ENCODE measurements around the gene SAAL1.
A peak's percentile ranks its signal among the peaks of the same experiment; 100 is the strongest.

SAAL1 gene

GRCh38 chr11:18075444-18075843 is 30.4 kb downstream of the SAAL1 start:
- no peak for DNase-seq
- 94% methylated on average over 3 of the region's 3 CpGs for WGBS
- no peaks in the 10 kb centered on the region for H3K9me3 ChIP-seq (ENCODE audit: control insufficient read depth, low read length)
- H4K8ac ChIP-seq (ENCODE audit: low read length), result no peak overlapping the region
- no peak overlapping the region for H2AFZ ChIP-seq (ENCODE audit: low read depth, low read length)
- no peak overlapping the region for H2AK5ac ChIP-seq (ENCODE audit: low read length, severe bottlenecking)
- H3K27ac ChIP-seq (ENCODE audit: low read length, poor library complexity, severe bottlenecking), result no peak overlapping the region
- no peak overlapping the region for H2BK15ac ChIP-seq (ENCODE audit: low read depth, poor library complexity, severe bottlenecking)
- H4K91ac ChIP-seq (ENCODE audit: low read length), result no peak overlapping the region
- H2BK120ac ChIP-seq (ENCODE audit: low read depth, low read length), result no peak overlapping the region
- H3K4ac ChIP-seq (ENCODE audit: low read depth in 1 of 2, low read length in 2 of 2), result no peak overlapping the region
- no peak overlapping the region for H3K14ac ChIP-seq (ENCODE audit: low read length in 2 of 2)
- H2BK12ac ChIP-seq (ENCODE audit: low read length in 2 of 2), result no peak overlapping the region
- no peak overlapping the region for H3K4me3 ChIP-seq (ENCODE audit: insufficient read depth in 1 of 2, low read depth in 1 of 2, low read length in 2 of 2)
- H3K23ac ChIP-seq (ENCODE audit: low read length in 2 of 2), result no peak overlapping the region
- peaks cover 0 to 14% of the 10 kb centered on the region in 2 experiments for H3K36me3 ChIP-seq (ENCODE audit: control insufficient read depth in 1 of 2, insufficient read depth in 2 of 2, low read depth in 1 of 2, low read length in 2 of 2)
- H3K79me1 ChIP-seq (replicated peaks; ENCODE audit: low read length, poor library complexity, severe bottlenecking), result no peaks in the 10 kb centered on the region
- H3K9ac ChIP-seq (ENCODE audit: low read length), result no peak overlapping the region
- no peaks in the 10 kb centered on the region for H3K27me3 ChIP-seq (ENCODE audit: control insufficient read depth in 1 of 2, insufficient read depth in 1 of 2, low read length in 2 of 2)
- H3K4me2 ChIP-seq (ENCODE audit: low read length, poor library complexity, severe bottlenecking), result no peak overlapping the region
- no peak overlapping the region for H3K18ac ChIP-seq (ENCODE audit: low read depth in 1 of 2, low read length in 2 of 2)
- H3K4me1 ChIP-seq (ENCODE audit: control insufficient read depth, insufficient read depth, low read depth, low read length), result peaks cover 3% of the 10 kb centered on the region
- no peak overlapping the region for H2BK5ac ChIP-seq (ENCODE audit: low read depth, low read length, poor library complexity, severe bottlenecking)

GRCh38 chr11:18071098-18071705 is 34.7 kb downstream of the SAAL1 start:
- Histone ChIP-seq H4K8ac (ENCODE audit: low read length) (no peak overlapping the region), H2BK120ac (ENCODE audit: low read depth, low read length) (no peak overlapping the region), H3K79me1 (replicated peaks; ENCODE audit: low read length, poor library complexity, severe bottlenecking) (no peaks in the 10 kb centered on the region), H3K9me3 (ENCODE audit: control insufficient read depth, low read length) (no peaks in the 10 kb centered on the region), H3K27me3 (ENCODE audit: control insufficient read depth in 1 of 2, insufficient read depth in 1 of 2, low read length in 2 of 2) (no peaks in the 10 kb centered on the region), H2BK15ac (ENCODE audit: low read depth, poor library complexity, severe bottlenecking) (no peak overlapping the region), H3K4me2 (ENCODE audit: low read length, poor library complexity, severe bottlenecking) (no peak overlapping the region), H2BK12ac (ENCODE audit: low read length in 2 of 2) (no peak overlapping the region), H2BK5ac (ENCODE audit: low read depth, low read length, poor library complexity, severe bottlenecking) (no peak overlapping the region), H4K91ac (ENCODE audit: low read length) (no peak overlapping the region), H3K4ac (ENCODE audit: low read depth in 1 of 2, low read length in 2 of 2) (no peak overlapping the region), H3K36me3 (ENCODE audit: control insufficient read depth in 1 of 2, insufficient read depth in 2 of 2, low read depth in 1 of 2, low read length in 2 of 2) (no peaks in the 10 kb centered on the region), H2AFZ (ENCODE audit: low read depth, low read length) (no peak overlapping the region), H3K4me1 (ENCODE audit: control insufficient read depth, insufficient read depth, low read depth, low read length) (peaks cover 3% of the 10 kb centered on the region), H3K18ac (ENCODE audit: low read depth in 1 of 2, low read length in 2 of 2) (no peak overlapping the region), H3K14ac (ENCODE audit: low read length in 2 of 2) (no peak overlapping the region), H3K4me3 (ENCODE audit: insufficient read depth in 1 of 2, low read depth in 1 of 2, low read length in 2 of 2) (no peak overlapping the region), H3K9ac (ENCODE audit: low read length) (no peak overlapping the region), H2AK5ac (ENCODE audit: low read length, severe bottlenecking) (no peak overlapping the region), H3K23ac (ENCODE audit: low read length in 2 of 2) (no peak overlapping the region), H3K27ac (ENCODE audit: low read length, poor library complexity, severe bottlenecking) (no peak overlapping the region)
- 95% methylated on average over 2 of the region's 4 CpGs for WGBS
- no peak for DNase-seq

- Histone ChIP-seq H3K9me3 (ENCODE audit: control insufficient read depth, low read length) (no peaks in the 10 kb centered on the region), H2AFZ (ENCODE audit: low read depth, low read length) (no peak overlapping the region), H3K4me2 (ENCODE audit: low read length, poor library complexity, severe bottlenecking) (no peak overlapping the region), H4K8ac (ENCODE audit: low read length) (no peak overlapping the region), H3K4me1 (ENCODE audit: control insufficient read depth, insufficient read depth, low read depth, low read length) (no peaks in the 10 kb centered on the region), H3K14ac (ENCODE audit: low read length in 2 of 2) (no peak overlapping the region), H3K27me3 (ENCODE audit: control insufficient read depth in 1 of 2, insufficient read depth in 1 of 2, low read length in 2 of 2) (no peaks in the 10 kb centered on the region), H3K4me3 (ENCODE audit: insufficient read depth in 1 of 2, low read depth in 1 of 2, low read length in 2 of 2) (no peak overlapping the region), H3K4ac (ENCODE audit: low read depth in 1 of 2, low read length in 2 of 2) (no peak overlapping the region), H4K91ac (ENCODE audit: low read length) (no peak overlapping the region), H3K23ac (ENCODE audit: low read length in 2 of 2) (no peak overlapping the region), H2BK120ac (ENCODE audit: low read depth, low read length) (no peak overlapping the region), H3K9ac (ENCODE audit: low read length) (no peak overlapping the region), H3K18ac (ENCODE audit: low read depth in 1 of 2, low read length in 2 of 2) (no peak overlapping the region), H3K27ac (ENCODE audit: low read length, poor library complexity, severe bottlenecking) (no peak overlapping the region), H2BK15ac (ENCODE audit: low read depth, poor library complexity, severe bottlenecking) (no peak overlapping the region), H3K36me3 (ENCODE audit: control insufficient read depth in 1 of 2, insufficient read depth in 2 of 2, low read depth in 1 of 2, low read length in 2 of 2) (no peaks in the 10 kb centered on the region), H3K79me1 (replicated peaks; ENCODE audit: low read length, poor library complexity, severe bottlenecking) (no peaks in the 10 kb centered on the region), H2BK5ac (ENCODE audit: low read depth, low read length, poor library complexity, severe bottlenecking) (no peak overlapping the region), H2BK12ac (ENCODE audit: low read length in 2 of 2) (no peak overlapping the region), H2AK5ac (ENCODE audit: low read length, severe bottlenecking) (no peak overlapping the region)
- 100% methylated on average over 1 of the region's 2 CpGs for WGBS
- no peak for DNase-seq
Measured at GRCh38 chr11:18067372-18067771, 38.5 kb downstream of the SAAL1 start.

GRCh38 chr11:18066626-18067025 is 39.3 kb downstream of the SAAL1 start:
- H3K18ac ChIP-seq (ENCODE audit: low read depth in 1 of 2, low read length in 2 of 2), result no peak overlapping the region
- no peak overlapping the region for H3K4me2 ChIP-seq (ENCODE audit: low read length, poor library complexity, severe bottlenecking)
- H4K91ac ChIP-seq (ENCODE audit: low read length), result no peak overlapping the region
- H2BK5ac ChIP-seq (ENCODE audit: low read depth, low read length, poor library complexity, severe bottlenecking), result no peak overlapping the region
- H2BK15ac ChIP-seq (ENCODE audit: low read depth, poor library complexity, severe bottlenecking), result no peak overlapping the region
- no peak overlapping the region for H3K14ac ChIP-seq (ENCODE audit: low read length in 2 of 2)
- no peak overlapping the region for H3K4me3 ChIP-seq (ENCODE audit: insufficient read depth in 1 of 2, low read depth in 1 of 2, low read length in 2 of 2)
- no peak overlapping the region for H3K4ac ChIP-seq (ENCODE audit: low read depth in 1 of 2, low read length in 2 of 2)
- no peak overlapping the region for H4K8ac ChIP-seq (ENCODE audit: low read length)
- no peak overlapping the region for H3K9ac ChIP-seq (ENCODE audit: low read length)
- H2AK5ac ChIP-seq (ENCODE audit: low read length, severe bottlenecking), result no peak overlapping the region
- DNase-seq, result peak; percentile 26
- no peaks in the 10 kb centered on the region for H3K27me3 ChIP-seq (ENCODE audit: control insufficient read depth in 1 of 2, insufficient read depth in 1 of 2, low read length in 2 of 2)
- no peak overlapping the region for H3K27ac ChIP-seq (ENCODE audit: low read length, poor library complexity, severe bottlenecking)
- no peaks in the 10 kb centered on the region for H3K36me3 ChIP-seq (ENCODE audit: control insufficient read depth in 1 of 2, insufficient read depth in 2 of 2, low read depth in 1 of 2, low read length in 2 of 2)
- H3K79me1 ChIP-seq (replicated peaks; ENCODE audit: low read length, poor library complexity, severe bottlenecking), result no peaks in the 10 kb centered on the region
- H2BK120ac ChIP-seq (ENCODE audit: low read depth, low read length), result no peak overlapping the region
- H3K23ac ChIP-seq (ENCODE audit: low read length in 2 of 2), result no peak overlapping the region
- no peaks in the 10 kb centered on the region for H3K9me3 ChIP-seq (ENCODE audit: control insufficient read depth, low read length)
- 94% methylated on average over 2 of the region's 2 CpGs for WGBS
- no peak overlapping the region for H2AFZ ChIP-seq (ENCODE audit: low read depth, low read length)
- H2BK12ac ChIP-seq (ENCODE audit: low read length in 2 of 2), result no peak overlapping the region
- no peaks in the 10 kb centered on the region for H3K4me1 ChIP-seq (ENCODE audit: control insufficient read depth, insufficient read depth, low read depth, low read length)
